HepG2 (cell line): Measurements from ENCODE around the gene PPIG. TPM values are rescaled to one million over a fixed set of nuclear protein-coding genes. Genes with fewer than 3 reads are reported as not detected.
A peak's percentile ranks its signal among the peaks of the same experiment; 100 is the strongest.

Experiments used
- ATAC-seq: fragments of 200-7000 bp; cut with Tn5 transposase; 3 replicates; pipeline ENCODE4 v1.9.1; 2020; ENCODE audit warnings: mild to moderate bottlenecking, moderate library complexity
- BruUV-seq: library from RNA; stranded (reverse); fragments of 400-500 nt; replicated peaks from 2 replicates; lab custom pipeline; 2021; lab: Mats Ljungman, UMichigan
- CTCF ChIA-PET: fragments of 300-600 bp; formaldehyde crosslinking; extraction: SDS; loops from one replicate; lab custom pipeline; 2021; ENCODE audit warnings: low total read pairs, inconsistent platforms, low intra/inter-chr PET ratio; lab: Yijun Ruan, JAX
- POLR2A ChIA-PET: fragments of 350-600 bp; sonication (Branson Sonifier 250); formaldehyde crosslinking; loops from one replicate; lab custom pipeline; 2020; ENCODE audit warnings: antibody characterized with exemption, inconsistent platforms; lab: Yijun Ruan, JAX
- DNase-seq: peaks from one replicate; pipeline ENCODE4 v3.0.0-alpha.2; 2015; ENCODE audit warnings: low spot score
- FAIRE-seq: peaks from 3 replicates; lab custom pipeline; 2011; peaks lifted over from hg19 to GRCh38; lab: Jason Lieb, UNC
- H2AFZ ChIP-seq: one replicate; pipeline ENCODE4 v1.6.1; 2011; ENCODE audit warnings: low read length, inconsistent platforms
- H3K27ac ChIP-seq: fragments of 300-600 bp; 3 replicates; pipeline ENCODE4 v1.8.0; 2011; ENCODE audit warnings: mixed run types, mild to moderate bottlenecking, mixed read lengths, low read length, inconsistent platforms; ENCODE audit not compliant: insufficient read depth; ENCODE audit errors: extremely low read length
- H3K27me3 ChIP-seq, 2 experiments: fragments of 200-600 bp in 1 of 2; 2 replicates in 1 of 2; 3 replicates in 1 of 2; pipeline versions ENCODE4 v1.6.0 to v1.8.0; 2011; ENCODE audit warnings: low read length in 2 of 2, mild to moderate bottlenecking in 2 of 2, moderate library complexity in 2 of 2, inconsistent platforms in 1 of 2; ENCODE audit not compliant: insufficient read depth in 2 of 2, control insufficient read depth in 1 of 2
- H3K36me3 ChIP-seq, 2 experiments: fragments of 200-600 bp in 1 of 2; replicated peaks in 1 of 2; 2 replicates in 1 of 2; 3 replicates in 1 of 2; pipeline versions ENCODE4 v1.5.1 to v1.8.0; 2011; ENCODE audit warnings: low read length in 2 of 2, inconsistent platforms in 1 of 2; ENCODE audit not compliant: insufficient read depth in 2 of 2, control insufficient read depth in 1 of 2
- H3K4me1 ChIP-seq: 2 replicates; pipeline ENCODE4 v1.5.1; 2012; ENCODE audit warnings: low read length, inconsistent platforms; ENCODE audit not compliant: insufficient read depth
- H3K4me2 ChIP-seq: 2 replicates; pipeline ENCODE4 v1.6.0; 2011; ENCODE audit warnings: low read depth, low read length, inconsistent platforms
- H3K4me3 ChIP-seq, 3 experiments: fragments of 200-600 bp in 1 of 3; sonication (generic), shearing (Covaris generic) in 1 of 3; replicated peaks in 1 of 3; 2 replicates each; pipeline ENCODE4 v1.5.1; 2011 to 2016; ENCODE audit warnings: low read length in 3 of 3, inconsistent platforms in 2 of 3, low read depth in 2 of 3, mild to moderate bottlenecking in 2 of 3, control low read depth in 1 of 3, mixed read lengths in 1 of 3; ENCODE audit not compliant: insufficient read depth in 1 of 3
- H3K79me2 ChIP-seq: one replicate; pipeline ENCODE4 v1.6.1; 2011; ENCODE audit warnings: low read length, inconsistent platforms; ENCODE audit not compliant: insufficient read depth
- H3K9ac ChIP-seq: 2 replicates; pipeline ENCODE4 v1.6.0; 2011; ENCODE audit warnings: mild to moderate bottlenecking, low read depth, low read length, inconsistent platforms; ENCODE audit not compliant: insufficient read depth
- H3K9me3 ChIP-seq: 2 replicates; pipeline ENCODE4 v1.5.1; 2012; ENCODE audit warnings: mild to moderate bottlenecking, low read length
- H4K20me1 ChIP-seq: 2 replicates; pipeline ENCODE4 v1.6.0; 2011; ENCODE audit warnings: inconsistent platforms, mild to moderate bottlenecking, low read length, moderate library complexity; ENCODE audit not compliant: insufficient read depth
- ARID3A ChIP-seq: IDR thresholded peaks from 2 replicates; pipeline ENCODE4 v1.6.1; 2012; ENCODE audit warnings: low read depth, low read length, improper control_type of control experiment
- CREB1 ChIP-seq, 2 experiments: fragments of 450-650 bp in 1 of 2; IDR thresholded peaks; 2 replicates each; pipeline ENCODE4 v1.6.1; 2016 to 2017; ENCODE audit warnings: control low read depth in 1 of 2, mild to moderate bottlenecking in 1 of 2, missing compliant biosample characterization in 1 of 2, missing genetic modification characterization in 1 of 2
- EHMT2 ChIP-seq: fragments of 200-600 bp; sonication (generic); IDR thresholded peaks from 2 replicates; pipeline ENCODE4 v1.7.0; 2017; ENCODE audit warnings: antibody characterized with exemption, low read depth, low read length, borderline replicate concordance
- HNF4G ChIP-seq, 2 experiments: sonication (generic) in 1 of 2; formaldehyde crosslinking in 1 of 2; IDR thresholded peaks; 2 replicates each; pipeline versions ENCODE4 v1.4.0 to v1.6.1; 2011 to 2020; ENCODE audit warnings: borderline replicate concordance in 2 of 2, low read depth in 2 of 2, mild to moderate bottlenecking in 2 of 2, low read length in 1 of 2, missing genetic modification reagents in 1 of 2, moderate library complexity in 1 of 2
- RCOR2 ChIP-seq: IDR thresholded peaks from 2 replicates; pipeline ENCODE4 v1.6.1; 2016; ENCODE audit warnings: missing biosample characterization, missing genetic modification reagents
- SMAD9 ChIP-seq: sonication (generic); formaldehyde crosslinking; IDR thresholded peaks from 2 replicates; pipeline ENCODE4 v1.5.1; 2020; ENCODE audit warnings: mild to moderate bottlenecking, missing genetic modification reagents
- TEAD3 ChIP-seq: optimal IDR thresholded peaks from 2 replicates; pipeline ENCODE3; 2016; ENCODE audit warnings: borderline replicate concordance
- ZBTB33 ChIP-seq: sonication (generic); formaldehyde crosslinking; IDR thresholded peaks from 2 replicates; pipeline ENCODE4 v1.4.0; 2020; ENCODE audit warnings: missing genetic modification reagents
- ZFAT ChIP-seq: sonication (generic); formaldehyde crosslinking; conservative IDR thresholded peaks from 2 replicates; pipeline ENCODE4 v1.8.1; 2023; ENCODE audit warnings: missing genetic modification reagents, inconsistent platforms
- ZNF780A ChIP-seq: sonication (generic); formaldehyde crosslinking; IDR thresholded peaks from 2 replicates; pipeline ENCODE4 v1.8.0; 2022; ENCODE audit warnings: mild to moderate bottlenecking, missing genetic modification reagents, moderate library complexity
- ZNF883 ChIP-seq: sonication (generic); formaldehyde crosslinking; IDR thresholded peaks from 2 replicates; pipeline ENCODE4 v1.5.1; 2020; ENCODE audit warnings: mild to moderate bottlenecking, missing genetic modification reagents; ENCODE audit errors: not compliant biosample characterization
- WGBS: methylation state at CpG from one replicate; pipeline ENCODE4 v1.1.6; 2017; ENCODE audit warnings: low lambda C conversion rate; 5-methylcytosine and 5-hydroxymethylcytosine counted together
- in situ Hi-C: cut with HindIII; loops from 2 replicates; pipeline ENCODE4 v1.10.0; 2017; ENCODE audit warnings: low pct_unique_long_range_greater_than_20kb; ENCODE audit not compliant: extremely low pct_ligation_motif_present
- intact Hi-C: fragments of 100-400 bp; cut with micrococcal nuclease; formaldehyde crosslinking; loops from one replicate; pipeline ENCODE4 v1.10.0; 2022; ENCODE audit not compliant: unreplicated experiment
- polyA plus RNA-seq, 8 experiments: library from polyadenylated mRNA; depleted of rRNA in 3 of 8; stranded (reverse) in 7 of 8; unstranded in 1 of 8; fragments of >200 nt; fragmentation: Illumina TruSeq in 4 of 8; extraction: Trizol in 4 of 8; gene quantifications; 2 replicates each; pipeline versions ENCODE4 v1.2.1 to v1.2.3, GENCODE V29; 2011 to 2016; ENCODE audit warnings: low read depth in 4 of 8, missing spikeins in 1 of 8, mixed read lengths in 1 of 8; ENCODE audit not compliant: insufficient read depth in 1 of 8
- total RNA-seq, 5 experiments: library from RNA; depleted of rRNA; stranded (reverse); fragments of >200 nt; fragmentation: Illumina TruSeq; extraction: Trizol; gene quantifications; 2 replicates each; pipeline ENCODE4 v1.2.3, GENCODE V29; 2016; ENCODE audit warnings: low read depth in 1 of 5
- TF ChIP-seq, protein P1 (sequence below): sonication (generic); formaldehyde crosslinking; IDR thresholded peaks from 2 replicates; pipeline ENCODE4 v1.4.0; 2020; ENCODE audit warnings: missing genetic modification reagents

PPIG gene
- total and polyA plus RNA-seq, 2 of the 13 experiments (the other 11 are each of a cell fraction or from before 2014, with no cell fraction given): 31.3 to 81.0 TPM

DNA sequence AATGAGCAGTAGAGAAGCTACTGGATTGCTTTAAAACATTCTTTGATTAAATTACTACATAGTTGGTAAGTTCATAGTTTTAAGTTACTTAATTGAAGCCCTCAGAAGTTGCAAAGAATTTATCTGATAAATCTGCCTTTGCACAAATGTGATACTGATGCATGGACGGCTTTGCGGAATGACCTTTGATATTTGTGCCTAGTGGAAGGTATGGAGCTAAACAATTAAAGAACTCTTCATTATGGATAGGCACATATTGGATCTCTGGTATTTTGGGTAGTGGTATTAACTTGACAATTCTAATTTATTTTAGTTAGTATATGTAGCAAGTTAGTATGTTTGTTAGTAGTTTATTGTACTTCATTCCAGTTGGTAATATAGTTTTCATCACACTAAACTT is 56.0 kb downstream of the PPIG start:
- ATAC-seq: peak; percentile 69
- intact Hi-C loops (no loop called here), in situ Hi-C loops (no loop called here)
- WGBS: 76% methylated on average over 2 of the region's 2 CpGs
- FAIRE-seq: no peak
- Histone ChIP-seq H3K9ac (no peak overlapping the region), H3K36me3 (peaks cover 4 to 25% of the 10 kb centered on the region in 2 experiments; a peak in 4 of 5 replicates), H3K4me1 (peaks cover 35% of the 10 kb centered on the region), H3K79me2 (no peaks in the 10 kb centered on the region), H3K27me3 (no peaks in the 10 kb centered on the region), H3K27ac (no peak overlapping the region), H4K20me1 (no peaks in the 10 kb centered on the region), H3K9me3 (no peaks in the 10 kb centered on the region), H2AFZ (no peak overlapping the region), H3K4me3 (no peak overlapping the region), H3K4me2 (no peak overlapping the region)
- ChIA-PET CTCF (no interaction called here), POLR2A (interaction anchor here (1.1 kb wide), 1 partner anchor 43 kb away, joined by 3 read pairs; no protein-coding TSS in a partner anchor)
- BruUV-seq: no TSS peak
- peak; percentile 66 for DNase-seq
- TF ChIP-seq TEAD3 (CRISPR knock-in tag): peak; percentile 80
- TF ChIP-seq RCOR2 (CRISPR knock-in tag): no peak
- no peak for TF ChIP-seq ZNF883 (CRISPR knock-in tag)
- TF ChIP-seq ZFAT (CRISPR knock-in tag): no peak
- TF ChIP-seq ARID3A: peak; percentile 79
- no peak for TF ChIP-seq CREB1 (IDR thresholded peaks at IDR 0.05)
- peak; percentile 24; the same call in 1 of the 2 replicates for TF ChIP-seq CREB1 (CRISPR knock-in tag; IDR thresholded peaks at IDR 0.05)
- peak; percentile 95 for TF ChIP-seq ZBTB33 (CRISPR knock-in tag)
- TF ChIP-seq, protein P1, sequence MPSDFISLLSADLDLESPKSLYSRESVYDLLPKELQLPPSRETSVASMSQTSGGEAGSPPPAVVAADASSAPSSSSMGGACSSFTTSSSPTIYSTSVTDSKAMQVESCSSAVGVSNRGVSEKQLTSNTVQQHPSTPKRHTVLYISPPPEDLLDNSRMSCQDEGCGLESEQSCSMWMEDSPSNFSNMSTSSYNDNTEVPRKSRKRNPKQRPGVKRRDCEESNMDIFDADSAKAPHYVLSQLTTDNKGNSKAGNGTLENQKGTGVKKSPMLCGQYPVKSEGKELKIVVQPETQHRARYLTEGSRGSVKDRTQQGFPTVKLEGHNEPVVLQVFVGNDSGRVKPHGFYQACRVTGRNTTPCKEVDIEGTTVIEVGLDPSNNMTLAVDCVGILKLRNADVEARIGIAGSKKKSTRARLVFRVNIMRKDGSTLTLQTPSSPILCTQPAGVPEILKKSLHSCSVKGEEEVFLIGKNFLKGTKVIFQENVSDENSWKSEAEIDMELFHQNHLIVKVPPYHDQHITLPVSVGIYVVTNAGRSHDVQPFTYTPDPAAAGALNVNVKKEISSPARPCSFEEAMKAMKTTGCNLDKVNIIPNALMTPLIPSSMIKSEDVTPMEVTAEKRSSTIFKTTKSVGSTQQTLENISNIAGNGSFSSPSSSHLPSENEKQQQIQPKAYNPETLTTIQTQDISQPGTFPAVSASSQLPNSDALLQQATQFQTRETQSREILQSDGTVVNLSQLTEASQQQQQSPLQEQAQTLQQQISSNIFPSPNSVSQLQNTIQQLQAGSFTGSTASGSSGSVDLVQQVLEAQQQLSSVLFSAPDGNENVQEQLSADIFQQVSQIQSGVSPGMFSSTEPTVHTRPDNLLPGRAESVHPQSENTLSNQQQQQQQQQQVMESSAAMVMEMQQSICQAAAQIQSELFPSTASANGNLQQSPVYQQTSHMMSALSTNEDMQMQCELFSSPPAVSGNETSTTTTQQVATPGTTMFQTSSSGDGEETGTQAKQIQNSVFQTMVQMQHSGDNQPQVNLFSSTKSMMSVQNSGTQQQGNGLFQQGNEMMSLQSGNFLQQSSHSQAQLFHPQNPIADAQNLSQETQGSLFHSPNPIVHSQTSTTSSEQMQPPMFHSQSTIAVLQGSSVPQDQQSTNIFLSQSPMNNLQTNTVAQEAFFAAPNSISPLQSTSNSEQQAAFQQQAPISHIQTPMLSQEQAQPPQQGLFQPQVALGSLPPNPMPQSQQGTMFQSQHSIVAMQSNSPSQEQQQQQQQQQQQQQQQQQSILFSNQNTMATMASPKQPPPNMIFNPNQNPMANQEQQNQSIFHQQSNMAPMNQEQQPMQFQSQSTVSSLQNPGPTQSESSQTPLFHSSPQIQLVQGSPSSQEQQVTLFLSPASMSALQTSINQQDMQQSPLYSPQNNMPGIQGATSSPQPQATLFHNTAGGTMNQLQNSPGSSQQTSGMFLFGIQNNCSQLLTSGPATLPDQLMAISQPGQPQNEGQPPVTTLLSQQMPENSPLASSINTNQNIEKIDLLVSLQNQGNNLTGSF: no peak
- TF ChIP-seq EHMT2: peak; percentile 70; the same call in 1 of the 2 replicates
- no peak for TF ChIP-seq ZNF780A
- peak; percentile 69; the same call in 1 of the 2 replicates for TF ChIP-seq HNF4G (IDR thresholded peaks at IDR 0.05; ENCODE audit: borderline replicate concordance, low read depth, low read length)
- no peak for TF ChIP-seq HNF4G (CRISPR knock-in tag; IDR thresholded peaks at IDR 0.05; ENCODE audit: borderline replicate concordance, low read depth)
- no peak for TF ChIP-seq SMAD9
